ENCODE results near the gene CCDC200.

GRCh38 chr17:43200127-43200526, 28.3 kb downstream of the CCDC200 start:
- TF ChIP-seq SUZ12 (IDR thresholded peaks at IDR 0.05), result no peak
- TF ChIP-seq FOXM1 (IDR thresholded peaks at IDR 0.05; ENCODE audit: borderline replicate concordance), result no peak
- TF ChIP-seq L3MBTL2 (conservative IDR thresholded peaks at IDR 0.05), result no peak
- TF ChIP-seq SP1 (IDR thresholded peaks at IDR 0.05), result no peak
- TF ChIP-seq ZNF384 (IDR thresholded peaks at IDR 0.05), result no peak
